HCT116 (cell line): ENCODE measurements around the gene SIAH2.

Source experiments
- CEBPB ChIP-seq: IDR thresholded peaks from 2 replicates; pipeline ENCODE4 v1.6.1; 2012; ENCODE audit warnings: low read depth
- CTCF ChIP-seq, 3 experiments: fragments of 200-600 bp in 1 of 3; sonication (generic) in 1 of 3; IDR thresholded peaks in 2 of 3; conservative IDR thresholded peaks in 1 of 3; 2 replicates each; pipeline ENCODE4 v1.5.1; 2012 to 2017; ENCODE audit warnings: low read depth in 2 of 3, low read length in 2 of 3, antibody characterized with exemption in 1 of 3, borderline replicate concordance in 1 of 3, control low read depth in 1 of 3, mild to moderate bottlenecking in 1 of 3, mixed read lengths in 1 of 3, mixed run types in 1 of 3, moderate library complexity in 1 of 3; ENCODE audit not compliant: insufficient read depth in 1 of 3
- EZH2 ChIP-seq: fragments of 200-600 bp; sonication (generic); IDR thresholded peaks from 2 replicates; pipeline ENCODE4 v1.6.1; 2017; ENCODE audit warnings: antibody characterized with exemption, mixed run types
- MAX ChIP-seq: IDR thresholded peaks from 2 replicates; pipeline ENCODE4 v1.6.1; 2012
- POLR2A ChIP-seq: IDR thresholded peaks from 2 replicates; pipeline ENCODE4 v1.7.0; 2011; ENCODE audit warnings: borderline replicate concordance; ENCODE audit not compliant: insufficient read depth, insufficient read length; ENCODE audit errors: extremely low read depth
- RAD21 ChIP-seq: IDR thresholded peaks from 2 replicates; pipeline ENCODE4 v1.6.1; 2012; ENCODE audit warnings: low read depth, mild to moderate bottlenecking
- REST ChIP-seq: IDR thresholded peaks from 2 replicates; pipeline ENCODE4 v1.6.1; 2012; ENCODE audit warnings: low read depth
- TF ChIP-seq, protein P1 (sequence below): IDR thresholded peaks from 2 replicates; pipeline ENCODE4 v1.6.1; 2011; ENCODE audit warnings: mild to moderate bottlenecking, low read length, moderate library complexity; ENCODE audit not compliant: insufficient replicate concordance; ENCODE audit errors: extremely low read depth

- TF ChIP-seq CTCF (IDR thresholded peaks at IDR 0.05 in 2 of 3, conservative IDR thresholded peaks at IDR 0.05 in 1 of 3; ENCODE audit: borderline replicate concordance in 1 of 3, insufficient read depth in 1 of 3, low read depth in 2 of 3, low read length in 2 of 3): peak; percentile 69 to 91 (median 90)
- TF ChIP-seq EZH2: no peak
- no peak for TF ChIP-seq POLR2A
- 0 out of 2 replicates have a peak, but pooled peaks have one; percentile 8 for TF ChIP-seq CEBPB
- peak; percentile 94 for TF ChIP-seq RAD21
- TF ChIP-seq REST: no peak
- no peak for TF ChIP-seq MAX
- TF ChIP-seq, protein P1, sequence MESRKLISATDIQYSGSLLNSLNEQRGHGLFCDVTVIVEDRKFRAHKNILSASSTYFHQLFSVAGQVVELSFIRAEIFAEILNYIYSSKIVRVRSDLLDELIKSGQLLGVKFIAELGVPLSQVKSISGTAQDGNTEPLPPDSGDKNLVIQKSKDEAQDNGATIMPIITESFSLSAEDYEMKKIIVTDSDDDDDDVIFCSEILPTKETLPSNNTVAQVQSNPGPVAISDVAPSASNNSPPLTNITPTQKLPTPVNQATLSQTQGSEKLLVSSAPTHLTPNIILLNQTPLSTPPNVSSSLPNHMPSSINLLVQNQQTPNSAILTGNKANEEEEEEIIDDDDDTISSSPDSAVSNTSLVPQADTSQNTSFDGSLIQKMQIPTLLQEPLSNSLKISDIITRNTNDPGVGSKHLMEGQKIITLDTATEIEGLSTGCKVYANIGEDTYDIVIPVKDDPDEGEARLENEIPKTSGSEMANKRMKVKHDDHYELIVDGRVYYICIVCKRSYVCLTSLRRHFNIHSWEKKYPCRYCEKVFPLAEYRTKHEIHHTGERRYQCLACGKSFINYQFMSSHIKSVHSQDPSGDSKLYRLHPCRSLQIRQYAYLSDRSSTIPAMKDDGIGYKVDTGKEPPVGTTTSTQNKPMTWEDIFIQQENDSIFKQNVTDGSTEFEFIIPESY: no peak
These were observed 41.5 kb downstream of the SIAH2 start for GRCh38 chr3:150721285-150722130.
